Body of pancreas (tissue), 4 donors: ENCODE results near the gene DPYD. TPM values are rescaled to one million over a fixed set of nuclear protein-coding genes. Genes with fewer than 3 reads are reported as not detected.

Experiments
- ATAC-seq: fragments of 150-250 bp; one replicate; pipeline ENCODE4 v1.9.1; 2016
- DNase-seq, 4 donors: peaks; one replicate each; pipeline ENCODE4 v3.0.0-alpha.2; 2019
- H3K27ac ChIP-seq, 4 donors: fragments of 200-600 bp; sonication (generic); 1 replicate in 3 of 4; 2 replicates in 1 of 4; pipeline versions ENCODE4 v1.5.1 to v1.6.1; 2016 to 2019; ENCODE audit warnings: mild to moderate bottlenecking in 1 of 4, mixed read lengths in 1 of 4, moderate library complexity in 1 of 4
- H3K27me3 ChIP-seq, 2 donors: fragments of 200-600 bp; sonication (generic); one replicate each; pipeline ENCODE4 v1.6.0; 2016; ENCODE audit warnings: mild to moderate bottlenecking in 1 of 2
- H3K36me3 ChIP-seq, 2 donors: fragments of 200-600 bp; sonication (generic); replicated peaks in 1 of 2; 2 replicates each; pipeline ENCODE4 v1.5.1; 2016; ENCODE audit warnings: low read depth in 2 of 2; ENCODE audit not compliant: insufficient read depth in 1 of 2
- H3K4me1 ChIP-seq: fragments of 200-600 bp; sonication (generic); one replicate; pipeline ENCODE4 v1.6.0; 2016
- H3K4me3 ChIP-seq, 2 donors: fragments of 200-600 bp; sonication (generic); 1 replicate in 1 of 2; 2 replicates in 1 of 2; pipeline ENCODE4 v1.5.1; 2016 to 2019
- H3K9me3 ChIP-seq, 3 donors: fragments of 200-600 bp; sonication (generic); 1 replicate in 2 of 3; 2 replicates in 1 of 3; pipeline ENCODE4 v1.5.1; 2016
- CTCF ChIP-seq, 7 experiments: fragments of 450-650 bp in 4 of 7; fragments of 200-600 bp in 3 of 7; sonication (generic) in 3 of 7; IDR thresholded peaks; one replicate each; pipeline ENCODE4 v1.5.1; 2016 to 2019; ENCODE audit warnings: antibody characterized with exemption in 7 of 7
- POLR2A ChIP-seq, 3 donors: fragments of 450-650 bp; IDR thresholded peaks; one replicate each; pipeline ENCODE4 v1.6.1; 2016; ENCODE audit warnings: antibody characterized with exemption in 3 of 3, mild to moderate bottlenecking in 2 of 3
- whole genome bisulfite sequencing, 2 donors: methylation state at CpG; one replicate each; pipeline ENCODE4 v1.1.5; 2017; 5-methylcytosine and 5-hydroxymethylcytosine counted together
- intact Hi-C: fragments of 100-400 bp; cut with DNase I; formaldehyde crosslinking; loops from one replicate; pipeline ENCODE4 v1.15.1; 2023
- total RNA-seq, 2 donors: library from RNA; depleted of rRNA; stranded (reverse); fragments of >200 nt; gene quantifications; one replicate each; pipeline ENCODE4 v1.1.0, GENCODE V29; 2016

Gene DPYD
- total RNA-seq, 2 donors from 2014 or later, result 13.8 to 17.1 TPM

DNA sequence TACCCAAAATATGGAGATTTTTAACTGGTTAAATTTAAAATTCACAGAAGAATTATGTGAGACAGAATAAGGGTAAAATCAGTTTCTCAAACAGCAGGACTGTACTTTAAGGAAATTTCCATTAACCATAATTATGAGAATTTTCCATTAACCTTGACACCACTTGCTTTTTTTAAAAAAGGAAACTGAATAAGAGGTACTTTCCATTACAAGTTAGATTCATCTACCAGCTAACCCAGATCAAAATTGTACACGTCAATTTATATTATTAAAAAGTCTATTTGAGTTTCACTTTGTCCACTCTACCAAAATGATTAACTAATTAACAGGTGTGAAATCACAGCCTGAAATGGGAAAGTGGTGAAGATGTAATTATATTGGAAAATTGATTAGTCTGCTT is 414.5 kb downstream of the DPYD start:
- H3K4me3 ChIP-seq, result no peak overlapping the region
- no peaks in the 10 kb centered on the region for H3K36me3 ChIP-seq
- no peaks in the 10 kb centered on the region for H3K27me3 ChIP-seq
- TF ChIP-seq CTCF (IDR thresholded peaks at IDR 0.05), result no peak
- TF ChIP-seq POLR2A (IDR thresholded peaks at IDR 0.05), result no peak
- 46 to 47% methylated on average over 1 of the region's 1 CpG for WGBS, 2 donors
- DNase-seq (no peak), ATAC-seq (no peak)
- H3K9me3 ChIP-seq, result no peaks in the 10 kb centered on the region
- intact Hi-C loops, result no loop called here
- H3K27ac ChIP-seq, result no peak overlapping the region
- H3K4me1 ChIP-seq, result peaks cover 2% of the 10 kb centered on the region

DNA sequence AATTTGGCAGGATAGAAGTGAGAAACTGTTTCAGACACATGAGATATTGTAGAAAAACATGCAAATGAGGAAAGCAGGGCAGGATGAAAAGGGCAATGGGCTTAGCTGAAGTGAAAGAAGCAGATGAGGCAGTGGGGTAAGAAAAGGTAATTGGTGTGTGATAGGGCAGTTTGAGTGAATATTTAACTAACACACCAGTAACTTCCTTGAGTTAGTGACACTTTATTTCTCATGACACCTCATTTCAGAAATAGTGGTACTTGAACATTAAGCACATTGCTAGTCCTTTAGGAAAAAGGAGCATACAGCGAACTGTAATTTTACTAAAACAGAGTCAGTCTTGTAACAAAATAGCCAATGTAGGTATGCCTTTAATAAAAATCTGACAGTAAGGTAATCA is 415.0 kb downstream of the DPYD start:
- TF ChIP-seq CTCF (IDR thresholded peaks at IDR 0.05) (no peak), POLR2A (IDR thresholded peaks at IDR 0.05) (no peak)
- Histone ChIP-seq H3K27me3 (no peaks in the 10 kb centered on the region), H3K9me3 (no peaks in the 10 kb centered on the region), H3K4me1 (peaks cover 7% of the 10 kb centered on the region), H3K27ac (no peak overlapping the region), H3K4me3 (no peak overlapping the region), H3K36me3 (no peaks in the 10 kb centered on the region)
- DNase-seq, result no peak
- no peak for ATAC-seq
- intact Hi-C loops, result no loop called here
- WGBS, 2 donors, result 86 to 100% methylated on average over 1 of the region's 1 CpG

DNA sequence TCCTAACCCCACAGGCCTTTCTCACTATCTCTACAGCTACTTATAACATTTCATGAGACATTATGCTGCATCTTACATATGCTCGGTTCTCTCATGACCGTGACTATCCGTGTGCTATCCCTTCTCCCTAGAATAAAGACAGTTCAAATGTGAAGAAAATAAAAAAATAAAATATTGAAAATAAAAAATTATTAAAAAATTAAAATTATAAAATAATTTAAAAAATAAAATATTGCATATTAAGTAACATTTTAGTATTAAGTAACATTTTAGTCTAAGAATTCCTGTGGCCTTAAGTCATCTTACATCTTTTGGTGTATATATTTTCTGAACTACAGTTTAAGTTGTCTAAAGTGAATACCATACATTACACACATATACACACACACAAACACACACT is 415.5 kb downstream of the DPYD start:
- Histone ChIP-seq H3K36me3 (no peaks in the 10 kb centered on the region), H3K27ac (no peak overlapping the region), H3K27me3 (no peaks in the 10 kb centered on the region), H3K4me1 (peaks cover 12% of the 10 kb centered on the region), H3K9me3 (no peaks in the 10 kb centered on the region), H3K4me3 (no peak overlapping the region)
- ATAC-seq, result no peak
- TF ChIP-seq POLR2A (IDR thresholded peaks at IDR 0.05) (no peak), CTCF (IDR thresholded peaks at IDR 0.05) (no peak)
- no peak for DNase-seq
- 97% methylated on average over 3 of the region's 3 CpGs for WGBS, 2 donors
- intact Hi-C loops, result no loop called here

DNA sequence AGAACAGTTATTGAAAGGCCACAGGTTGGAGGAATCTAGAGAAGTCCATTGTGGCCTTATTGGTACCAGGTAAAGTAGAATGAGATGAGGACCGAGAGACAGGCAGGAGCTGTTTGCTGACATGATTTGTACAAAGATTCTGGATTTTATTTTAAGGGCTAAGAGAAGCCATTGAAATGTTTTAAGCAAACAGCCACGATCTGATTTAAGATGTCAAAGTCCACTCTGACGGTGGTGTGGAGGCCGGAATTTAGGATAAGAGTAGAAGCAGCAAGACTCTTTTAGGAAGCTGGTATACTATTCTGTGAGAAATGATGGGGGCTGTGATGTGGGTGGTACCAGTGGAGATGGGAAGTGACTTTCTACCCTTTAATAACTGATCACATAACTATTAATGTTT is 418.5 kb downstream of the DPYD start:
- H3K36me3 ChIP-seq, result no peaks in the 10 kb centered on the region
- intact Hi-C loops, result no loop called here
- H3K4me1 ChIP-seq, result peaks cover 17% of the 10 kb centered on the region
- no peak for TF ChIP-seq CTCF (IDR thresholded peaks at IDR 0.05)
- ATAC-seq, result no peak
- H3K27ac ChIP-seq, result no peak overlapping the region
- no peaks in the 10 kb centered on the region for H3K27me3 ChIP-seq
- WGBS, 2 donors, result 23 to 41% methylated on average over 4 of the region's 4 CpGs
- H3K9me3 ChIP-seq, result no peaks in the 10 kb centered on the region
- H3K4me3 ChIP-seq, result no peak overlapping the region
- DNase-seq, result no peak

DNA sequence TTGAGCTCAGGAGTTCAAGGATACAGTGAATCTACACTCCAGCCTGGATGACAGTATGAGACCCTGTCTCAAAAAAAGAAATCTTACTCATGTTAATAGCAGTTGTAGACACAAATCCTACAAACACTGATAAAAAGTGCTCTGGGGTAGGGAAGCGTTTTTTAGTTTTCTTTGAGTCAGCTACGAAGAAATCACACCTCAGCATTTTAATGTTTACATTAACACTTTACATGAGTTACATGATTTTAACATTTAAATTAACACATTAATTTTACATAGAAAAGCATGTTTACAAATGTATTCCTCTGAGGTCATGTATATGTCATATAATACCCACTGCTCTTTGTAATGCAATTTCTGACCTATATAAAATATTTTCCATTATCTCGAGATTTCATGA is 419.2 kb downstream of the DPYD start:
- no peaks in the 10 kb centered on the region for H3K36me3 ChIP-seq
- intact Hi-C loops, result no loop called here
- no peaks in the 10 kb centered on the region for H3K27me3 ChIP-seq
- H3K4me3 ChIP-seq, result no peak overlapping the region
- H3K27ac ChIP-seq, result no peak overlapping the region
- peaks cover 17% of the 10 kb centered on the region for H3K4me1 ChIP-seq
- no peaks in the 10 kb centered on the region for H3K9me3 ChIP-seq
- no peak for TF ChIP-seq CTCF (IDR thresholded peaks at IDR 0.05)
- no peak for TF ChIP-seq POLR2A (IDR thresholded peaks at IDR 0.05)
- WGBS, 2 donors, result 69 to 73% methylated on average over 3 of the region's 3 CpGs
- ATAC-seq (no peak), DNase-seq (no peak)
